ENCODE measurements around the gene NSG1. TPM values are rescaled to one million over a fixed set of nuclear protein-coding genes. Genes with fewer than 3 reads are reported as not detected.

NSG1 gene
- total RNA-seq, 2 experiments from 2014 or later, result 5.6 to 6.6 TPM

DNA sequence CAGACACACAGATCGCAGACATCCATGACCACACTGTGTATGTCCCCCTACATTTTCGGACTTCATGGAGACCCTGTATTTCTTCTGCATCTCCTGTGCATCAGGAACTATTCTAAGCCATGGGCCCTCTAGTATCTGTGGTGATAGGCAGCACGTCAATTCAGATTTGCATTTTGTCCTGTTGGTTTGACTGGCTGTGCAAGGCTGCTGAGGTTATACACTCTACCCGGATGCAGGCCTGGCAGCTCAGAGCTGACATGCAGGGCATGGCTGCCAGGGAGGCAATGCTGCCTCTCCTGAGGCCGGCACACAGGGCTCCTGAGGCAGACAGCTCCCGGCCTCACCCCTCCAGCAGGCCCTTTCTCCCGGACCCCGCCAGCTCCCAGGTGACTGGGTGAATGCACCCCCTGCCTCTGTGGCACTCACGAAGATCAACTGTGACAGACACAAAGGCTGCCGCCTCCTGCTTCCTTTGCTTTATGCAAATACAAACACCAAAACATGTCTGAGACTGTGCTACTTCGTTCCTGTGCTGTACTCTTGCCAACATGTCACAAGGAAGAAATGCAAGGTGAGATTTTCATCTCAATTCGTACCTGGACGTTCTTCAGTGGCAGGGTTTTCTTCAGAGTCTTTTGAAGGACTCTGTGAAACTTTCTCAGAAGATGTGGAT, 51.0 kb downstream of the NSG1 start:
- Mint-ChIP-seq H3K4me1 (ENCODE audit: low read depth) (peaks cover 3% of the 10 kb centered on the region), H3K36me3 (ENCODE audit: low read depth) (peaks cover 2% of the 10 kb centered on the region), H3K27me3 (no peaks in the 10 kb centered on the region), H3K9me3 (no peaks in the 10 kb centered on the region), H3K4me3 (no peak overlapping the region), H3K27ac (no peak overlapping the region)
- ChIA-PET CTCF (no interaction called here), POLR2A (no interaction called here)
- TF ChIP-seq, protein P1, sequence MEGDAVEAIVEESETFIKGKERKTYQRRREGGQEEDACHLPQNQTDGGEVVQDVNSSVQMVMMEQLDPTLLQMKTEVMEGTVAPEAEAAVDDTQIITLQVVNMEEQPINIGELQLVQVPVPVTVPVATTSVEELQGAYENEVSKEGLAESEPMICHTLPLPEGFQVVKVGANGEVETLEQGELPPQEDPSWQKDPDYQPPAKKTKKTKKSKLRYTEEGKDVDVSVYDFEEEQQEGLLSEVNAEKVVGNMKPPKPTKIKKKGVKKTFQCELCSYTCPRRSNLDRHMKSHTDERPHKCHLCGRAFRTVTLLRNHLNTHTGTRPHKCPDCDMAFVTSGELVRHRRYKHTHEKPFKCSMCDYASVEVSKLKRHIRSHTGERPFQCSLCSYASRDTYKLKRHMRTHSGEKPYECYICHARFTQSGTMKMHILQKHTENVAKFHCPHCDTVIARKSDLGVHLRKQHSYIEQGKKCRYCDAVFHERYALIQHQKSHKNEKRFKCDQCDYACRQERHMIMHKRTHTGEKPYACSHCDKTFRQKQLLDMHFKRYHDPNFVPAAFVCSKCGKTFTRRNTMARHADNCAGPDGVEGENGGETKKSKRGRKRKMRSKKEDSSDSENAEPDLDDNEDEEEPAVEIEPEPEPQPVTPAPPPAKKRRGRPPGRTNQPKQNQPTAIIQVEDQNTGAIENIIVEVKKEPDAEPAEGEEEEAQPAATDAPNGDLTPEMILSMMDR (IDR thresholded peaks at IDR 0.05), result no peak
- ATAC-seq (no peak), DNase-seq (no peak)
- intact Hi-C loops (cut with micrococcal nuclease), result no loop called here

DNA sequence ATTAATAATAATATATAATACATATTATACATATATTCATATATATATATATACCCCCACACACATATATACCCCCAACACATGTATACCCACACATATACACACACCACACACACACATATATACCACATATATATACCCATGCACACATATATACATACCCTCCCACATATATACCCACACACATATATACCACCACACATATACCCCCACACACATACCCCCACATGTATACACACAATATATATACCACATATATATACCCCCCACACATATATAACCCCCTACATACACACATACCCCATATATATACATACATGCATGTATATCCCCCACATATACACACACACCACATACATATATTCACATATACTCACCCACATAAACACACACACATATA, 52.0 kb downstream of the NSG1 start:
- TF ChIP-seq, protein P1 (IDR thresholded peaks at IDR 0.05), result no peak
- no peaks in the 10 kb centered on the region for H3K9me3 Mint-ChIP-seq
- no peak overlapping the region for H3K27ac Mint-ChIP-seq
- CTCF ChIA-PET, result interaction anchor here (1.0 to 2.8 kb wide), 2 partner anchors 8 to 179 kb away, joined by 3 to 16 read pairs; no protein-coding TSS in a partner anchor
- peaks cover 2% of the 10 kb centered on the region for H3K36me3 Mint-ChIP-seq (ENCODE audit: low read depth)
- no peak for ATAC-seq
- H3K4me1 Mint-ChIP-seq (ENCODE audit: low read depth), result peaks cover 3% of the 10 kb centered on the region
- intact Hi-C loops (cut with micrococcal nuclease), result no loop called here
- no peak for DNase-seq
- H3K27me3 Mint-ChIP-seq, result no peaks in the 10 kb centered on the region
- H3K4me3 Mint-ChIP-seq, result no peak overlapping the region
- POLR2A ChIA-PET, result no interaction called here

DNA sequence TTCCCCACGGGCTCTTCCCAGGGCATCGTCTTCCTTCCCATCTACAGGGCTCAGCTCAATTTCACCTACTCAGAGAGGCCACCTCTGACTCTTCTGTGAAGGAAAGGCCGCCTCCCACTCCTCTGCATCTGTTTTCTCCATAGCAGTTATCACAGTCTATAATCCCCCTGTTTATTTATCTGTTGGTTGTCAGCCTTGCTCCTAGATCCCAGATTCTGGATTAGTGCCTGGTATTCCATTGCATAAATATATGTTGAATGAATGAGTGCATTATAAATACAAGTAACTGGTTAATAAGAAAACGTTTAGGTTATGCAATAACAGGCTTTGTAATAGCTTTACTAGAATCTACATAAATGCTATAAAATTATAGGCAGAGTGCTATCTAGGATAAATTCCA, 52.9 kb downstream of the NSG1 start:
- no peak for ATAC-seq
- TF ChIP-seq, protein P1 (IDR thresholded peaks at IDR 0.05), result no peak

DNA sequence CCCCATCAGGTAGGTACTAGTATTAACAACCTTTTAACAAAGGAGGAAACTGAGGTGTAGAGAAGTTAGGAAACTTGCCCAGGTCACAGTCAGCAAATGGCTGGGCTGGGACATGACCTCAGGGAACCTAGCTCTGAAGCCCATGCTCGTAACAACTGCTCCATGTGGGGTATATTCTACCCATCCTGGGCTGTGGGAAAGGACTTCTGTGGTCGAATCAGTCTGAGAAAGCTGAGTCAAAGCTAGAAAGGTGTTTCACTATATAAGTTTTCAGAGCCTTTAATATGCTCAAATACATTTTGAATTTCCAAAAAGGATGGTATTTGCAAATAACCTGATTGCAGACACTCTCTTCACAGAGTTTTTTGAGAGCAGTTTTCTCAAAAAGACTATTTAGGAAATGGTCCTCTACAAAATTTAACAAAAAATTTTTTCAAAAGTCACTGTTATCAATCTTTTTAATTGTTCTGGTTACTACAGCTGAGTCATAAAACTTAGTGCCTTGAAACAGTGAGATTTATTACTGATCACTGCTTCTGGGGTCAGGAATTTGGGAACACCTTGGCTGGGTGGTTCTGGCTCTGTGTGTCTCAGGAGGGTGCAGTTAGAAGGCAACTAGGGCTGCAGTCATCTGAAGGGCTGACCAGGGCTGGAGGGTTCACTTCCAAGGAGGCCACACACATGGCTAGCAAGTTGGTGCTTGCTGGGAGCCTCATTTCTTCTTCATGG, 53.6 kb downstream of the NSG1 start:
- TF ChIP-seq, protein P1 (IDR thresholded peaks at IDR 0.05), result no peak
- peaks cover 3% of the 10 kb centered on the region for H3K4me1 Mint-ChIP-seq (ENCODE audit: low read depth)
- no peaks in the 10 kb centered on the region for H3K27me3 Mint-ChIP-seq
- H3K9me3 Mint-ChIP-seq, result no peaks in the 10 kb centered on the region
- ATAC-seq (no peak), DNase-seq (no peak)
- ChIA-PET CTCF (interaction anchor here (2.8 kb wide), 1 partner anchor 9 kb away, joined by 16 read pairs; no protein-coding TSS in a partner anchor), POLR2A (interaction anchor here (0.7 to 1.1 kb wide), 2 partner anchors 27 to 108 kb away, joined by 3 read pairs; no protein-coding TSS in a partner anchor)
- no peak overlapping the region for H3K4me3 Mint-ChIP-seq
- intact Hi-C loops (cut with micrococcal nuclease), result no loop called here
- H3K27ac Mint-ChIP-seq, result no peak overlapping the region
- H3K36me3 Mint-ChIP-seq (ENCODE audit: low read depth), result peaks cover 6% of the 10 kb centered on the region

More for the DNA sequence above, 52.9 kb downstream of the NSG1 start:
- intact Hi-C loops (cut with micrococcal nuclease), result no loop called here
- Mint-ChIP-seq H3K27me3 (no peaks in the 10 kb centered on the region), H3K27ac (no peak overlapping the region), H3K4me1 (ENCODE audit: low read depth) (peaks cover 3% of the 10 kb centered on the region), H3K36me3 (ENCODE audit: low read depth) (peaks cover 5% of the 10 kb centered on the region), H3K4me3 (no peak overlapping the region), H3K9me3 (no peaks in the 10 kb centered on the region)
- no peak for DNase-seq
- POLR2A ChIA-PET, result interaction anchor here (0.7 to 1.1 kb wide), 2 partner anchors 27 to 108 kb away, joined by 3 read pairs; no protein-coding TSS in a partner anchor
- CTCF ChIA-PET, result interaction anchor here (1.0 to 2.8 kb wide), 2 partner anchors 9 to 180 kb away, joined by 3 to 16 read pairs; no protein-coding TSS in a partner anchor

DNA sequence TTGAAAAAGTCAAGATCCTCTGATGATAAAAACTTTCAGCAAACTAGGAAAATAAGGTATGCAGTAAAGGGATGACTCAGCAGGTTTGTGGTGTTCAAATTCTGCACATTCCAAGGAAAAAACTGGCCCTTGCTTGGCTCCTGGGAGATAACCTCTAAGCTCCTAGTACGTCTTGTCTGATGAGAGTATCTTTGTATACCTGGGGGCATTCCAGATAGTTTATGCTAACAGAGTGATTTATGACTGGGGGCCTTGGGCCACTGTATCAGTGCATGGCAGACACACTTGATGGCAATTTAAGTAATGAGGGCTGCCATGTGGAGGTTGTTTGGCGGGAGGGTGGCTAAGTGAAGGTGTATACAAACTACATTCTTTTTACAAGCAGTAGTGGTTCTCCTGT, 56.9 kb downstream of the NSG1 start:
- TF ChIP-seq, protein P1 (IDR thresholded peaks at IDR 0.05), result no peak
- no peak overlapping the region for H3K4me3 Mint-ChIP-seq
- peaks cover 4% of the 10 kb centered on the region for H3K36me3 Mint-ChIP-seq (ENCODE audit: low read depth)
- intact Hi-C loops (cut with micrococcal nuclease), result no loop called here
- H3K27ac Mint-ChIP-seq, result no peak overlapping the region
- ChIA-PET POLR2A (no interaction called here), CTCF (no interaction called here)
- ATAC-seq (no peak), DNase-seq (no peak)
- no peaks in the 10 kb centered on the region for H3K9me3 Mint-ChIP-seq
- H3K4me1 Mint-ChIP-seq (ENCODE audit: low read depth), result peaks cover 4% of the 10 kb centered on the region
- H3K27me3 Mint-ChIP-seq, result no peaks in the 10 kb centered on the region

Measured in activated CD8-positive, alpha-beta T cell treated with anti-CD3 and anti-CD28 coated beads for 36 hours (primary cell).